ENCODE data around the gene DNAAF8.

GRCh38 chr16:4726616-4727015 is 7.7 kb upstream of the DNAAF8 start:
- TF ChIP-seq JUND (IDR thresholded peaks at IDR 0.05) = no peak
- no peak for TF ChIP-seq RAD21 (IDR thresholded peaks at IDR 0.05; ENCODE audit: low read length)
- TF ChIP-seq CTCF (IDR thresholded peaks at IDR 0.05) = no peak
- TF ChIP-seq, protein P1, sequence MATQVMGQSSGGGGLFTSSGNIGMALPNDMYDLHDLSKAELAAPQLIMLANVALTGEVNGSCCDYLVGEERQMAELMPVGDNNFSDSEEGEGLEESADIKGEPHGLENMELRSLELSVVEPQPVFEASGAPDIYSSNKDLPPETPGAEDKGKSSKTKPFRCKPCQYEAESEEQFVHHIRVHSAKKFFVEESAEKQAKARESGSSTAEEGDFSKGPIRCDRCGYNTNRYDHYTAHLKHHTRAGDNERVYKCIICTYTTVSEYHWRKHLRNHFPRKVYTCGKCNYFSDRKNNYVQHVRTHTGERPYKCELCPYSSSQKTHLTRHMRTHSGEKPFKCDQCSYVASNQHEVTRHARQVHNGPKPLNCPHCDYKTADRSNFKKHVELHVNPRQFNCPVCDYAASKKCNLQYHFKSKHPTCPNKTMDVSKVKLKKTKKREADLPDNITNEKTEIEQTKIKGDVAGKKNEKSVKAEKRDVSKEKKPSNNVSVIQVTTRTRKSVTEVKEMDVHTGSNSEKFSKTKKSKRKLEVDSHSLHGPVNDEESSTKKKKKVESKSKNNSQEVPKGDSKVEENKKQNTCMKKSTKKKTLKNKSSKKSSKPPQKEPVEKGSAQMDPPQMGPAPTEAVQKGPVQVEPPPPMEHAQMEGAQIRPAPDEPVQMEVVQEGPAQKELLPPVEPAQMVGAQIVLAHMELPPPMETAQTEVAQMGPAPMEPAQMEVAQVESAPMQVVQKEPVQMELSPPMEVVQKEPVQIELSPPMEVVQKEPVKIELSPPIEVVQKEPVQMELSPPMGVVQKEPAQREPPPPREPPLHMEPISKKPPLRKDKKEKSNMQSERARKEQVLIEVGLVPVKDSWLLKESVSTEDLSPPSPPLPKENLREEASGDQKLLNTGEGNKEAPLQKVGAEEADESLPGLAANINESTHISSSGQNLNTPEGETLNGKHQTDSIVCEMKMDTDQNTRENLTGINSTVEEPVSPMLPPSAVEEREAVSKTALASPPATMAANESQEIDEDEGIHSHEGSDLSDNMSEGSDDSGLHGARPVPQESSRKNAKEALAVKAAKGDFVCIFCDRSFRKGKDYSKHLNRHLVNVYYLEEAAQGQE (IDR thresholded peaks at IDR 0.05; ENCODE audit: low read depth, low read length) = no peak
- no peak for TF ChIP-seq POLR2AphosphoS5 (IDR thresholded peaks at IDR 0.05; ENCODE audit: low read depth, low read length)

All from SK-N-SH (cell line).